ENCODE results near the gene KIAA1671. TPM values are rescaled to one million over a fixed set of nuclear protein-coding genes. Genes with fewer than 3 reads are reported as not detected.

Gene KIAA1671
- total RNA-seq, 1 donor = 10.7 TPM

DNA sequence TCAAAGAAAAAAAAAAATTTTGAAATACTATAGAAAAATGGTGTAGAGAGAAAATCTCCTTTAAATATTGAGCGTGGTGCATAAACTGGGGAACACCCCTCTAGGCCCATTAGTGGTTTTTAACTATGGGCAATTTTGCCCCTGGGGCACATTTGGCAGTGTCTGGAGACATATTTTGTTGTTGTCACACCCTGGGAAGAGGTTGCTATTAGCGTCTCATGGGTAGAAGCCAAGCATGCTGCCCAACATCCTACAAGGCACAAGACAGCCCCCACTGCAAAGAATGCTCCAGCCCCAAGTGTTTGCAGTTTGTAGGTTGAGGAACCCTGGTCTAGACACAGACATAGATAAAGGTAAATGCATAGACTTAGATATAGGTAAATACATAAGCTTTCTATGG is 92.6 kb downstream of the KIAA1671 start:
- DNase-seq (ENCODE audit: low read depth) = no peak
- TF ChIP-seq, protein P1, sequence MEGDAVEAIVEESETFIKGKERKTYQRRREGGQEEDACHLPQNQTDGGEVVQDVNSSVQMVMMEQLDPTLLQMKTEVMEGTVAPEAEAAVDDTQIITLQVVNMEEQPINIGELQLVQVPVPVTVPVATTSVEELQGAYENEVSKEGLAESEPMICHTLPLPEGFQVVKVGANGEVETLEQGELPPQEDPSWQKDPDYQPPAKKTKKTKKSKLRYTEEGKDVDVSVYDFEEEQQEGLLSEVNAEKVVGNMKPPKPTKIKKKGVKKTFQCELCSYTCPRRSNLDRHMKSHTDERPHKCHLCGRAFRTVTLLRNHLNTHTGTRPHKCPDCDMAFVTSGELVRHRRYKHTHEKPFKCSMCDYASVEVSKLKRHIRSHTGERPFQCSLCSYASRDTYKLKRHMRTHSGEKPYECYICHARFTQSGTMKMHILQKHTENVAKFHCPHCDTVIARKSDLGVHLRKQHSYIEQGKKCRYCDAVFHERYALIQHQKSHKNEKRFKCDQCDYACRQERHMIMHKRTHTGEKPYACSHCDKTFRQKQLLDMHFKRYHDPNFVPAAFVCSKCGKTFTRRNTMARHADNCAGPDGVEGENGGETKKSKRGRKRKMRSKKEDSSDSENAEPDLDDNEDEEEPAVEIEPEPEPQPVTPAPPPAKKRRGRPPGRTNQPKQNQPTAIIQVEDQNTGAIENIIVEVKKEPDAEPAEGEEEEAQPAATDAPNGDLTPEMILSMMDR (IDR thresholded peaks at IDR 0.05; ENCODE audit: insufficient read depth, low read length) = no peak
- no peak overlapping the region for H3K4me3 ChIP-seq (ENCODE audit: low read depth, low read length)

DNA sequence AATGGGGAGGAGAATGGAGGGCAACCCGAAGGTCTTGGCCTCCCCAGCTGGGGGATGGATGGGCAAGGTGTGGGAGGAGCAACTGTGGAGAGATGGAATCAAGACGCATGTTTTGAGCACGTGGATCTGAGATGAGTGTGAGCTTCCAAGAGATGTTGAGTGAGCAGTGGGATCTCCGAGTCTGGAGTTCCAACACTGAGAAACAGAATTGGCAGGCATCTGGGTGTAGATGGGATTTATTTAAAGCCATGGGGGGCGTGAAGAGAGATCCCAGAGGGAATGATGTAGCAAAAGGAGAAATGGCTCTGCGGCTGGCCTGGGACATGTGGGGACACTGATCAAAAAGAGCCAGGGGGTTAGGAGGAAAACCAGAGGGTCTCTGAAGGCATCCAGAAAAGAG is 95.6 kb downstream of the KIAA1671 start:
- no peak for DNase-seq (ENCODE audit: low read depth)
- TF ChIP-seq, protein P1 (IDR thresholded peaks at IDR 0.05; ENCODE audit: insufficient read depth, low read length) = no peak
- no peak overlapping the region for H3K4me3 ChIP-seq (ENCODE audit: low read depth, low read length)

DNA sequence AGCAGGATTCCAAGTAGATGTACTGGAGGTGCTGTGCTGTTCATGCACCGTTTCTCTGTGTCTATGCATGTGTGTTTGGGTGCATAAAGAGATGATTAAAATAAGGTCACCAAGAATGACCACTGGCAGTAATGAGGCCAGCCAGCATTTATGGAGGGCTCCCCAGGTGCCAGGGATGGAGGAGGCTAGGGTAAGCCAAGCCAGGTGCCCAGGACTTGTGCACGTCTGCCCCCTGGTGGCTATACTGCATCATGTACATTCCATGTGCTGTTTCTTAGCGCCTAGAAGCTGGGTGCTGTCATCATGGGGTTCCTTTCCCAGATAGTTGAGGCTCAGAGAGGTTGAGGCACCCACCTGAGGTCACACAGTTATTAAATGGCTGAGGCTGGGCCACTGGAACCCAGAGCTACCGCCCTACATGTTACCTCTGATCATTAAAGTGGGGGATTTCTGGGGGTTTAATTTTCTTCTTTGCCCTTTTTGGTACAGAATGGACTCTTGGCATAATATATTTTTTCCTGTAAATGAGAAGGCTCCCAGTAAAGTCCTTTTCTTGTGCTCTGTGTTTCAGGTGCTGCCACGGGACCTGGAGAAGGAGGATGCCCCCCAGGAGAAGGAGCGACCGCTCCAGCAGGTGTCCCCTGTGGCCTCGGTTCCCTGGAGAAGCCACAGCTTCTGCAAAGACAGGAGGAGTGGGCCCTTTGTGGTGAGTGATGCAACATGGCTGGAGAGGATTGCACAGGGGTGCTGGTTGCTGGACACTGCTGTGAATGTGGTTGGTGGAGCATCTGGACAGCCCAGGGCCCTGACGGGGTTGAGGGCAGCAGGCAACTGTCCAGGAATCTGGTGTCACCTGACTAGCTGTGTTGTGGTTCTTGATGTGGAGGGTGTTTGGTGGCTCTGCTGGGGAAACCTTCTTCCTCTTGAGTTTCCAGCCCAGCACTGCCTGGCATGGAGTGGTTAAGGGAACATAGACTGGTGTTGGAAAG is 96.4 kb downstream of the KIAA1671 start:
- TF ChIP-seq, protein P1 (IDR thresholded peaks at IDR 0.05; ENCODE audit: insufficient read depth, low read length) = peak; percentile 88
- H3K4me3 ChIP-seq (ENCODE audit: low read depth, low read length) = no peak overlapping the region
- peak; percentile 63 for DNase-seq (ENCODE audit: low read depth)

DNA sequence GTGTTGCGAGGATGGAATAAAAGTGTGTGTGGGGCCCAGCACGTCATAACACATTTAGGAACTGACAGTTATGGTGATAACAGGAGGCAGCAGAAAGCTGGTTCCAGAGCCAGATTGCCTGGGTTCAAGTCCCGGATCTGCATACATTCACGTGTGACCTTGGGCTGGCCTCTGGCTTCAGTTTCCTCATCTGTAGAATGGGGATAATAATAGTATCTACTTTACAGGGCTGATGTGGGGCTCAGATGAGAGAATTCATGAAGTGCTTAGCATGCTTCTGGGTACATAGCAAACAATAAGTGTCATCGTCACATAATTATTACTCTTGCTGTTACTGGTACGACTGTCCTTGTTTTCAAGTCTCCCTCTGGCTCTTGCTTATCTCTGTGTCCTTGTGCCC is 97.3 kb downstream of the KIAA1671 start:
- TF ChIP-seq, protein P1 (IDR thresholded peaks at IDR 0.05; ENCODE audit: insufficient read depth, low read length) = no peak
- H3K4me3 ChIP-seq (ENCODE audit: low read depth, low read length) = no peak overlapping the region
- DNase-seq (ENCODE audit: low read depth) = no peak

DNA sequence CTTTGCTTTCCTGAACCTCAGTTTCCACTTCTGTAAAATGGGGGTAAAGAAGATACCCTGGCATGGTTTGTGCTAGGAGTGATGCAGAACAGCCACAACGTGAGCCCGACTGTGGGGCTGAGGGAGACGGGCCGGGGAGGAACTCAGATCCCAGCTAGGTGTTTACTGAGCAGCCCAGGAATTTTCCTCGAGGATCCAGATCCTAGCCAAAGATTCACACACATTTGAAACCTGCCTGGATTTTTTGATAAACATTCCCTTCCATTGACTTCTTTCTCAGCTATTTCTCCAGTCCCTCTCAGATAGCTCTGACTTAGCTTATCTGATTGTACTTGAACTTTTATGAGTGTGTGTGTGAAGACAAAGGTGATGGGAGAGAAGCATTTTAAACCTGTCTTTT is 98.0 kb downstream of the KIAA1671 start:
- H3K4me3 ChIP-seq (ENCODE audit: low read depth, low read length) = no peak overlapping the region
- no peak for DNase-seq (ENCODE audit: low read depth)
- TF ChIP-seq, protein P1 (IDR thresholded peaks at IDR 0.05; ENCODE audit: insufficient read depth, low read length) = no peak

DNA sequence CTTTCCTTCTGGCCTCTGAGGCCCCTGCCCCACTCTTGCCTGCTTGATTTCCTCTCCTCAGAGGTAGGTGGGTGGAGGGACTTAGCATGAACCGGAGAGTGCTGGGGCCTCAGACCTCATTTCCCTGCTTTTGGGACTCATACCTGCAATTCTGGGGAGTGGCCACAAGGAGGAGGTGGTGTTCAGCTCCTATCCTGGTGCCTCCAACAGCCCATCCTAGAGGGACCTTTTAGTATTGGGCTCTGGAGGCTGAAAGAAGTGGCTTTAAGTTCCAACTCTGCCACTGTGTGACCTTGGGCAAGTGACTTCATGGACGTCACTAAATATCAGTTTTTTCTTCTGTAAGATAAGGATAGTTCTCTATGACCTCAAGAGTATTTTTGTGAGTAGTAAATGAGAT is 98.6 kb downstream of the KIAA1671 start:
- no peak for DNase-seq (ENCODE audit: low read depth)
- no peak overlapping the region for H3K4me3 ChIP-seq (ENCODE audit: low read depth, low read length)
- TF ChIP-seq, protein P1 (IDR thresholded peaks at IDR 0.05; ENCODE audit: insufficient read depth, low read length) = peak; percentile 41

All from fibroblast of the aortic adventitia (primary cell).